Panc1 (cell line): Measurements from ENCODE around the gene FAM107B. TPM values are rescaled to one million over a fixed set of nuclear protein-coding genes. Genes with fewer than 3 reads are reported as not detected.

ENCODE experiments used
- ATAC-seq: fragments of 200-7000 bp; cut with Tn5 transposase; 2 replicates; pipeline ENCODE4 v1.9.1; 2020; ENCODE audit warnings: mild to moderate bottlenecking, moderate library complexity
- BruUV-seq: library from RNA; stranded (reverse); fragments of 400-500 nt; replicated peaks from 2 replicates; lab custom pipeline; 2021; lab: Mats Ljungman, UMichigan
- CTCF ChIA-PET: fragments of 300-600 bp; sonication (Branson Sonifier 250); formaldehyde crosslinking; loops from one replicate; lab custom pipeline; 2022; ENCODE audit warnings: antibody characterized with exemption; lab: Charles Lee
- POLR2A ChIA-PET: fragments of 300-600 bp; sonication (Branson Sonifier 250); formaldehyde crosslinking; loops from one replicate; lab custom pipeline; 2022; ENCODE audit warnings: antibody characterized with exemption; lab: Charles Lee
- DNase-seq: peaks from one replicate; pipeline ENCODE4 v3.0.0-alpha.2; 2010; ENCODE audit warnings: low read depth, low spot score
- H3K27ac ChIP-seq: 2 replicates; pipeline ENCODE4 v1.5.1; 2011; ENCODE audit warnings: mild to moderate bottlenecking, low read length, inconsistent platforms
- H3K27me3 ChIP-seq: fragments of 200-500 bp; sonication (Bioruptor generic); 2 replicates; pipeline ENCODE4 v1.6.0; 2014; ENCODE audit warnings: low read length, inconsistent platforms; ENCODE audit not compliant: control insufficient read depth, insufficient read depth
- H3K36me3 ChIP-seq: fragments of 200-500 bp; sonication (Bioruptor generic); 2 replicates; pipeline ENCODE4 v1.5.1; 2014; ENCODE audit warnings: inconsistent platforms, mild to moderate bottlenecking, low read length, moderate library complexity; ENCODE audit not compliant: control insufficient read depth, insufficient read depth
- H3K4me1 ChIP-seq: 2 replicates; pipeline ENCODE4 v1.5.1; 2011; ENCODE audit warnings: inconsistent platforms, mild to moderate bottlenecking, low read length, moderate library complexity; ENCODE audit not compliant: control insufficient read depth, insufficient read depth
- H3K4me3 ChIP-seq, 2 experiments: 2 replicates each; pipeline ENCODE4 v1.5.1; 2011 to 2012; ENCODE audit warnings: low read depth in 2 of 2, low read length in 2 of 2, mild to moderate bottlenecking in 2 of 2, inconsistent platforms in 1 of 2, moderate library complexity in 1 of 2
- H3K9me3 ChIP-seq: fragments of 200-500 bp; sonication (Bioruptor generic); 2 replicates; pipeline ENCODE4 v1.5.1; 2014; ENCODE audit warnings: low read depth, mild to moderate bottlenecking, inconsistent platforms, low read length, moderate library complexity; ENCODE audit not compliant: control insufficient read depth, insufficient read depth
- POLR2AphosphoS5 ChIP-seq: IDR thresholded peaks from 2 replicates; pipeline ENCODE4 v1.6.1; 2012; ENCODE audit warnings: mild to moderate bottlenecking, low read depth, low read length, moderate library complexity
- SIN3A ChIP-seq: IDR thresholded peaks from 2 replicates; pipeline ENCODE4 v1.6.1; 2012; ENCODE audit warnings: low read depth, mild to moderate bottlenecking, low read length, moderate library complexity, borderline replicate concordance; ENCODE audit not compliant: insufficient read depth
- TCF7L2 ChIP-seq: IDR thresholded peaks from 2 replicates; pipeline ENCODE4 v1.6.1; 2011; ENCODE audit warnings: mild to moderate bottlenecking, low read depth, low read length, inconsistent platforms
- in situ Hi-C: cut with HindIII; loops from 2 replicates; pipeline ENCODE4 v1.10.0; 2016; ENCODE audit warnings: low sequenced_read_pairs, low pct_unique_long_range_greater_than_20kb
- intact Hi-C: fragments of 100-400 bp; cut with micrococcal nuclease; formaldehyde crosslinking; loops from one replicate; pipeline ENCODE4 v1.10.0; 2022; ENCODE audit not compliant: unreplicated experiment
- total RNA-seq: library from RNA; stranded (reverse); gene quantifications from one replicate; pipeline ENCODE4 v1.2.1, GENCODE V29; 2021; ENCODE audit not compliant: unreplicated experiment
- TF ChIP-seq, protein P1 (sequence below), 2 experiments: IDR thresholded peaks; 2 replicates each; pipeline ENCODE4 v1.6.1; 2011 to 2012; ENCODE audit warnings: low read depth in 2 of 2, control low read depth in 1 of 2, low read length in 1 of 2, mild to moderate bottlenecking in 1 of 2, moderate library complexity in 1 of 2; ENCODE audit not compliant: insufficient read depth in 1 of 2
- TF ChIP-seq, protein P2 (sequence below): fragments of 450-650 bp; IDR thresholded peaks from 2 replicates; pipeline ENCODE4 v1.5.1; 2017; ENCODE audit warnings: mild to moderate bottlenecking

Gene FAM107B
- total RNA-seq, 1 experiment from 2014 or later: 13.4 TPM

DNA sequence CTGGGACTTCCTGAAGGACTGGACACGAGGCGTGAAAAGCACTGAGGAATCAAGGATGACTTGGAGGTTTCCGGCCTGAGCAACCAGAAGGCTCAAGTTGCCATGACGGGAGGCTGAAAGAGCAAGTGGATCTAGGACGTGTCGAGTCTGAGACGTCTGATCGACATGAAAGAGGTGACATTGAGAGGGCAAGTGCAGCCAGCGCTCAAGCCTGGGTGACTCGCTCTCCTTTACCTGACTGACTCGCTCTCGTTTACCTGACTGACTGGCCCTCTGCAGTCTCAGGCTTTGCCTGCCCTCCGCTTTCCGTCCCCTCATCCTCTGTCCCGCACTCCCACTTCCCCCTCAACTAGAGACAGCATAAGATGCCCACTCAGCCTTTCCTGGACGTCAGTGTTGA, 241.4 kb downstream of the FAM107B start:
- Histone ChIP-seq H3K4me1 (no peaks in the 10 kb centered on the region), H3K4me3 (no peak overlapping the region), H3K36me3 (no peaks in the 10 kb centered on the region), H3K27ac (no peak overlapping the region), H3K27me3 (no peaks in the 10 kb centered on the region), H3K9me3 (no peaks in the 10 kb centered on the region)
- no TSS peak for BruUV-seq
- DNase-seq: no peak
- TF ChIP-seq POLR2AphosphoS5: no peak
- TF ChIP-seq, protein P1, sequence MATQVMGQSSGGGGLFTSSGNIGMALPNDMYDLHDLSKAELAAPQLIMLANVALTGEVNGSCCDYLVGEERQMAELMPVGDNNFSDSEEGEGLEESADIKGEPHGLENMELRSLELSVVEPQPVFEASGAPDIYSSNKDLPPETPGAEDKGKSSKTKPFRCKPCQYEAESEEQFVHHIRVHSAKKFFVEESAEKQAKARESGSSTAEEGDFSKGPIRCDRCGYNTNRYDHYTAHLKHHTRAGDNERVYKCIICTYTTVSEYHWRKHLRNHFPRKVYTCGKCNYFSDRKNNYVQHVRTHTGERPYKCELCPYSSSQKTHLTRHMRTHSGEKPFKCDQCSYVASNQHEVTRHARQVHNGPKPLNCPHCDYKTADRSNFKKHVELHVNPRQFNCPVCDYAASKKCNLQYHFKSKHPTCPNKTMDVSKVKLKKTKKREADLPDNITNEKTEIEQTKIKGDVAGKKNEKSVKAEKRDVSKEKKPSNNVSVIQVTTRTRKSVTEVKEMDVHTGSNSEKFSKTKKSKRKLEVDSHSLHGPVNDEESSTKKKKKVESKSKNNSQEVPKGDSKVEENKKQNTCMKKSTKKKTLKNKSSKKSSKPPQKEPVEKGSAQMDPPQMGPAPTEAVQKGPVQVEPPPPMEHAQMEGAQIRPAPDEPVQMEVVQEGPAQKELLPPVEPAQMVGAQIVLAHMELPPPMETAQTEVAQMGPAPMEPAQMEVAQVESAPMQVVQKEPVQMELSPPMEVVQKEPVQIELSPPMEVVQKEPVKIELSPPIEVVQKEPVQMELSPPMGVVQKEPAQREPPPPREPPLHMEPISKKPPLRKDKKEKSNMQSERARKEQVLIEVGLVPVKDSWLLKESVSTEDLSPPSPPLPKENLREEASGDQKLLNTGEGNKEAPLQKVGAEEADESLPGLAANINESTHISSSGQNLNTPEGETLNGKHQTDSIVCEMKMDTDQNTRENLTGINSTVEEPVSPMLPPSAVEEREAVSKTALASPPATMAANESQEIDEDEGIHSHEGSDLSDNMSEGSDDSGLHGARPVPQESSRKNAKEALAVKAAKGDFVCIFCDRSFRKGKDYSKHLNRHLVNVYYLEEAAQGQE (IDR thresholded peaks at IDR 0.05; ENCODE audit: insufficient read depth in 1 of 2, low read depth in 2 of 2, low read length in 1 of 2): no peak
- TF ChIP-seq, protein P2, sequence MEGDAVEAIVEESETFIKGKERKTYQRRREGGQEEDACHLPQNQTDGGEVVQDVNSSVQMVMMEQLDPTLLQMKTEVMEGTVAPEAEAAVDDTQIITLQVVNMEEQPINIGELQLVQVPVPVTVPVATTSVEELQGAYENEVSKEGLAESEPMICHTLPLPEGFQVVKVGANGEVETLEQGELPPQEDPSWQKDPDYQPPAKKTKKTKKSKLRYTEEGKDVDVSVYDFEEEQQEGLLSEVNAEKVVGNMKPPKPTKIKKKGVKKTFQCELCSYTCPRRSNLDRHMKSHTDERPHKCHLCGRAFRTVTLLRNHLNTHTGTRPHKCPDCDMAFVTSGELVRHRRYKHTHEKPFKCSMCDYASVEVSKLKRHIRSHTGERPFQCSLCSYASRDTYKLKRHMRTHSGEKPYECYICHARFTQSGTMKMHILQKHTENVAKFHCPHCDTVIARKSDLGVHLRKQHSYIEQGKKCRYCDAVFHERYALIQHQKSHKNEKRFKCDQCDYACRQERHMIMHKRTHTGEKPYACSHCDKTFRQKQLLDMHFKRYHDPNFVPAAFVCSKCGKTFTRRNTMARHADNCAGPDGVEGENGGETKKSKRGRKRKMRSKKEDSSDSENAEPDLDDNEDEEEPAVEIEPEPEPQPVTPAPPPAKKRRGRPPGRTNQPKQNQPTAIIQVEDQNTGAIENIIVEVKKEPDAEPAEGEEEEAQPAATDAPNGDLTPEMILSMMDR: no peak
- no peak for TF ChIP-seq SIN3A
- TF ChIP-seq TCF7L2: no peak
- in situ Hi-C loops (no loop called here), intact Hi-C loops (no loop called here)
- CTCF ChIA-PET: no interaction called here
- ATAC-seq: no peak
- POLR2A ChIA-PET: interaction anchor here (0.5 kb wide), 1 partner anchor 10 kb away, joined by 3 read pairs; no protein-coding TSS in a partner anchor

DNA sequence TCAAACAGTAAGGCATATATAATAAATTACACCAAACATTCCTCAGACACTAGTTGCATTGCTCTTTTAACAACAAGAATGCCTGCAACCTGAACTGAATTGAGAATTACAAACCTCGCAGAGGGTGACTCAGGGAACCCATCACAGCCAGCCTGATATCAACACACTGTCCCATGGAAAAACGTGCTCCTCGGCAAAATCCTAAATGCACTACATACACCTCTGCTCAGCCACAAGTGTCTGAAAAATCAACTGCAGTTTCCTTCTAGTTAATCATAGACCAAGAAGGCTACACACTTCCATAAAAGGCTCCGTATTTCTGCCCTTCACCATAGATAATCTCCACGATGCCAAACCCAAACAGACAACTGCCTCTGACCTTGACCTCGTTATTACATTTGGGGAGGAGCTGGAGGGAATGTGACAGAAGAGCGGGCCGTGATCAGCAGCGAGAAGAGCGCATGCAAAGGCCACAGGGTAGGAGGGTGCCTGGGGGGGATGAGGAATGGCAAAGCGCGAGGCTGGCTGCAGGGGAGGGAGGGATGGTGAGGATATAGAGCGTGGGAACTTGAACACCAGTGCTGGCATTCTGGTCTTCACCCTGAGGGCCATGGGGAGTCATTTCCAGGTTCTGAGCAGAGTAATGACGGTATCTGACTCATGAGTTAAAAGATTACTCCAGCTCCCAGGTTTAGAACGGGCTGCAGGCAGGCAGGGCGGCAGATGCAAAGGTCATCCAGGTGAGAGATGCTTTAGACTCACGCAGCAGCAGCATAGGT, 242.0 kb downstream of the FAM107B start:
- intact Hi-C loops (no loop called here), in situ Hi-C loops (no loop called here)
- Histone ChIP-seq H3K36me3 (no peaks in the 10 kb centered on the region), H3K4me3 (no peak overlapping the region), H3K9me3 (no peaks in the 10 kb centered on the region), H3K4me1 (no peaks in the 10 kb centered on the region), H3K27ac (no peak overlapping the region), H3K27me3 (no peaks in the 10 kb centered on the region)
- ChIA-PET POLR2A (interaction anchor here (0.5 kb wide), 1 partner anchor 9 kb away, joined by 3 read pairs; no protein-coding TSS in a partner anchor), CTCF (no interaction called here)
- BruUV-seq: no TSS peak
- TF ChIP-seq SIN3A (no peak), POLR2AphosphoS5 (no peak), TCF7L2 (no peak)
- TF ChIP-seq, protein P2: no peak
- TF ChIP-seq, protein P1 (IDR thresholded peaks at IDR 0.05; ENCODE audit: insufficient read depth in 1 of 2, low read depth in 2 of 2, low read length in 1 of 2): no peak
- ATAC-seq (no peak), DNase-seq (no peak)
